DMS79 treated with DMSO at 0.1 percent for 48 hours (cell line): Measurements from ENCODE around the gene BBS4.

Experiments used
- DNase-seq: peaks from one replicate; lab custom pipeline; 2025; lab: John Stamatoyannopoulos, UW

The BBS4 gene

DNA sequence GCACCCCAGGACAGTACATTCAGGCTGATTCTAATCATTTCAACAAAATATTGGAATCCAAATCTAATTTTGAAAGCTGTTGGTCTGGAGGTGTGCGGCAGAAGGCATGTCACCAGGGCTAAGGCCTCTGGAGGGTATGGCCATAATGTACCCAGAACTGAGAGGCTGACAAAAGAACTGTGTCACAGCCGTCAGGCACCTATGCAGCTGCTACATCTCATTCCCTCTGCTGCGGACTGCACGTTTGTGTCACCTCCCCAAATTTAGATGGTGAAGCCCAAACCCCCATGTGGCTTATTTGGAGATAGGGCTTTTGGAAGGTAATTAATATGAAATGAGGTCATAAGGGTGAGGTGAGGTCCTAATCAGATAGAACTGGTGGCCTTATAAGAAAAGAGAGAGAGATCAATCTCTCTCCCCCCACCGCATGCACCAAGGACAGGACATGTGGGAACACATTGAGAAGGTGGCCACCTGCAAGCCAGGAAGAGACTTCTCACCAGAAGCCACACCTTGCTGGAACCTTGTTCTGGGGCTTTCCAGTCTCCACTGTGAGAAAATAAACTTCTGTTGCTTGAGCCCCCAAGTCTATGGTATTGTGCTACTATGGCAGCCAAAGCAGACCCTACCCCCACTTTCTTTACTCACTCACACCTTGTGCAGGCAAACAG, 74.7 kb downstream of the BBS4 start:
- DNase-seq = no peak

GRCh38 chr15:72764656-72765055, 78.6 kb downstream of the BBS4 start:
- DNase-seq = no peak

DNA sequence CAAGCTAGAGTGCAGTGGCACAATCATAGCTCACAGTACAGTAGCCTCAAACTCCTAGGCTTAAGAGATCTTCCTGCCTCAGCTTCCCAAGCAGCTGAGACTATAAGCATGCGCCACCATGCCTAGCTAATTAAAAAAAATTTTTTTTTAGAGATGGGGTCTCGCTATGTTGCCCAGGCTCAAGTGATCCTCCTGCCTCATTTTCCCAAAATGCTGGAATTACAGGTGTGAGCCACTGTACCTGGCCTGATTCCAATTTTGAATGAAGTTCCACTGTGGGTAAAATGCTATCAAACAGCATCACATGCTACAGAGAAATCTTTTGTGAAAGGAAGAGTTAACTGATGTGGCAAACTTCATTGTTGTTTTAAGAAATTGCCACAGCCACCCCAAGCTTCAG, 80.0 kb downstream of the BBS4 start:
- DNase-seq = no peak

GRCh38 chr15:72766780-72767179, 80.8 kb downstream of the BBS4 start:
- DNase-seq = no peak

GRCh38 chr15:72770673-72771328, 84.8 kb downstream of the BBS4 start:
- DNase-seq = no peak

GRCh38 chr15:72771329-72771725, 85.3 kb downstream of the BBS4 start:
- DNase-seq = no peak

GRCh38 chr15:72774696-72775383, 88.8 kb downstream of the BBS4 start:
- DNase-seq = no peak

DNA sequence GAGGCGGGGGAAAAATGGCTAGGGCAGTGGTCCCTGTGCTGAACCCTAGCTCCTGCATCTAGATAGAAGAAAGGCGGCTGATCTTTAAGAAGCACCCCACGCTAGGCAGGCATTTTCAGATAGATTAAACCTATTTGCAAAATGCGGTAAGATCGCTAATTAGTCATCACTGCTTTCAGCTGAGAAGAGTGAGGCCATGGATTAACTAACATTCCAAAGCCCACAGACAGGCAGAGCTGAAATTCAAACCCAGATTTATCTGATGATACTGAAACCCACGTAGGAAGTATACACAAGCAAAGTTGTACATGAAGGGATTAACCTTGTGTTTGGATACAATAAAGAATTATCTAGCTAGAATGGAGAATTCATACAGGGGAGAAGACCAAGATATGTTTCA, 92.8 kb downstream of the BBS4 start:
- DNase-seq = no peak

DNA sequence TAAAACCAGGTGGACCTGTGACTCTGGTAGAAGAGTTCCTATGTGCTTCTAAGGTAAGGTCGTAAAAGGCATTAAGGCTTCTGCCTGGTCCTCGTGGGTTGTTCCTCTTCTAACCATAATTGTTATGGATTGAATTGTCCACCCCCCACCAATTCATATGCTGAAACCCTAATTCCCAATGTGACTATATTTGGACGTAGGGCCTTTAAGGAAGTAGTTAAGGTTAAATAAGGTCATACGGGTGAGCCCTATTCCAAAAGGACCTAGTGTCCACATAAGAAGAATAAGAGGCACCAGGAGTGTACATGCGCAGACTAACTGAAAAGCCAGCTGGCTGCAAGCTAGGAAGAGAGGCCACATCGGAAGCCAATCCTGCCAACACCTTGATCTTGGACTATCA, 95.6 kb downstream of the BBS4 start:
- DNase-seq = no peak

GRCh38 chr15:72782274-72783003, 96.4 kb downstream of the BBS4 start:
- DNase-seq = no peak

GRCh38 chr15:72783004-72783639, 97.1 kb downstream of the BBS4 start:
- DNase-seq = no peak

DNA sequence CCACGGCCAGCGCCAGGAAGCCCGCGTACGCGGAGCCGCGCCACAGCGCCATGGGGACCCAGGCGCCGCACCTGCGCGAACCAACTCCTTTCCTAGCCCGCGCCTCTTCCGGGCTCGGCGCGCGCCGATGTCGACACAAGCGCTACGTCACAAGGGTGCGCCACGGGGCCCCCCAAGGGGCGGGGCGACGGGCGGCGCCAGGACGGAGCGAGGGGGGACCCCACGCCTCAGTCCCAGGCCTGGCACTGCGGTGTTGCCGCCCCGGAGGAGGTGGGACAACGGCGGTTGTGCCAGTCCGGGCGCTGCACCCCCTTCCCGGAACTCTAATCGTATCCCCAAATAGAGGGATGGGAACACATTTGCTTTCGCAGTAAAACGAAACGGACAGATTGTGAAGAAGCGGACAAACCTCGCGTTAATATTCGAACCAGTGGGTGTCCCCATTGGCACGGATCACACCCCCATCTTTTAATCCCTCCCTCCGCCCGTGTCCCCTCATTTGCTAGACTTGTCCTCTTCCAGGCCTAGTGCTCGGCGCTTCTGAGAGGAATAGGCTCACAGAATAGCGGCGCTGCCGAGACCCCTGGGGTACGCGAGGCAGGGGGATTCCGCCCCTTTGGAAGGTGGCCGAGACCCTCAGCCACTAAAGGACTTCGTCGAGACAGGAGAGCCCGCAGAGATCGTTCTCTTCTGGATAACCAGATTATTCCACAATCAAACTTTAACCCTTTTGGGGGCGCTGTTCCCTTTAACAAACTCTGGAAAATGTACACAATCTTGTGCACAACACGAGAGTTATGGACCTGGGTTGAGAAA, 97.8 kb downstream of the BBS4 start, which contains the start of gene ADPGK:
TSS of gene ADPGK (minus strand) at position 119 of the 816 bp plus-strand sequence. CDS start at position 52, 67 bp downstream.
- peak; percentile 73 for DNase-seq

GRCh38 chr15:72784456-72784876, 98.5 kb downstream of the BBS4 start:
- DNase-seq = no peak

DNA sequence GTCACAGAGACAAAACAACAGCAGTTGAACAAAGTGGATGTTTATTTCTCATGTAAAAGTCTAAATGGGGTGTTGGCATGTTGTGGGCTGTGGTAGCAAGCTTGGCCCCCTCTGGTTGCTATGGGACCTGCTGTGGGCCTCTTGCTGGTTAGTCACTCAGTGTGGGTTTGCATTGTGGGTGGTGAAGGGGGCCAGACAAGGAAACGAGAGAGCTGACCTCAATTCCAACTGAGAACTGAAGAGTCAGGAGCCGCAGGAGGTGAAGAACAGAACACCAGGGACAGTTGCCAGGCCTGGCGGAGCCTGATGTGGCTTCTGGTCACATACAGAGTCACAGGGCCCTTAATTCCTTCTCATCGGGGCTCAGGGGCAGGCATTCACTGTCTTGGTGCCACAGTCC, 99.4 kb downstream of the BBS4 start:
- DNase-seq = no peak

GRCh38 chr15:72785841-72786240, 99.8 kb downstream of the BBS4 start:
- DNase-seq = no peak

- DNase-seq = no peak
Observed at GRCh38 chr15:72786242-72786641, 100.2 kb downstream of the BBS4 start.

GRCh38 chr15:72786676-72787345, 100.8 kb downstream of the BBS4 start:
- DNase-seq = no peak

DNA sequence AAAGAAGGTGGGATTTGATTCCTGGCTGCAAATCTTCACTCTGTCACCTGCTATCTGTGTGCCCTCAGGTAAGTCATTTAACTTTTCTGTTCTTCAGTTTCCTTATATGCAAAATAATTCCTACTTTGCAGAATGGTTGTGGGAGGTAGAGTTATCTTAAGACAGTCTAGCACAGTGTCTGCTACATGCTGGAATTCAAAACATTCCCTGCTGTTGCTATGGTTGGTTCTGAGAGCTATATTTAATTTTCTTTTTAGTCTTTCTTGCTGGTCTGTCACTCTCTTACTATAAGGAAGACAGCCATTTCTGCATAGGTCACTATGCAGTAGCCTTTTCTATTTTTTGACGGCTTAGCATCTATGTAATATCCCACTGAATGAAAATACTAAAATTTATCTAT, 101.5 kb downstream of the BBS4 start:
- no peak for DNase-seq
